ENCODE results near the gene VGLL4. TPM values are rescaled to one million over a fixed set of nuclear protein-coding genes. Genes with fewer than 3 reads are reported as not detected.

The VGLL4 gene
- total RNA-seq, 1 experiment from 2014 or later, result 26.9 TPM

DNA sequence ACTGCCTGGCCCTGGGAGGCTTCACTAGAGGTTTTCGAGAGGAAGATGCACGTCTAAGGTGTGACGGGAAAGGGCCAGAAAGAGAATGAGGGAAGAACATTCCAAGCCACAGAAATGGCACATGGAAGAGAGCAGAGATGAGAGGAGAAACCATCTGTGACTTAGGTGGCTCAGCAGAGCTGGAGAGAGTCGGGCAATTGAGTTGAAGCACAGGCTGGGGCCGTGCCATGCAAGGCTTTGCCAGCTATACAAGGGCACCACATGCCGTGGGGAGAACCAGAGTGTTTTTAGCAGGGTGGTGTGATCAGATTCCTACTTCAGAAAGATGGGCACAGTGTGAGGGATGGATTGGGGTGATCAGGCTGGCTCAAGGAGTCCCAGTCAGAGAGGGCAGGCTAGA, 126.1 kb downstream of the VGLL4 start:
- Histone ChIP-seq H3K4me2 (ENCODE audit: low read length) (no peak overlapping the region), H3K4me1 (ENCODE audit: control insufficient read depth in 1 of 2, insufficient read depth in 2 of 2, low read length in 2 of 2) (peaks cover 0 to 8% of the 10 kb centered on the region in 2 experiments; a peak in 1 of 4 replicates), H3K9ac (ENCODE audit: low read length) (no peak overlapping the region), H3K4me3 (replicated peaks in 1 of 2; ENCODE audit: low read depth in 1 of 2, low read length in 2 of 2) (no peak overlapping the region), H2AFZ (ENCODE audit: low read depth, low read length, poor library complexity, severe bottlenecking) (no peak overlapping the region), H3K27ac (ENCODE audit: low read depth, low read length) (no peak overlapping the region), H3K36me3 (ENCODE audit: control insufficient read depth in 1 of 2, insufficient read depth in 2 of 2, low read length in 2 of 2) (no peaks in the 10 kb centered on the region), H4K20me1 (ENCODE audit: insufficient read depth) (no peaks in the 10 kb centered on the region), H3K27me3 (ENCODE audit: insufficient read depth, low read length) (no peaks in the 10 kb centered on the region), H3K79me2 (ENCODE audit: insufficient read depth, low read length) (no peaks in the 10 kb centered on the region), H3K9me3 (ENCODE audit: control insufficient read depth in 1 of 2, insufficient read depth in 1 of 2, low read depth in 1 of 2, low read length in 2 of 2) (no peaks in the 10 kb centered on the region), H3K9me2 (ENCODE audit: insufficient read depth) (no peaks in the 10 kb centered on the region)
- RAD21 ChIA-PET (ENCODE audit: low non-redundant PET in 1 of 2, low total read pairs in 2 of 2, uncharacterized antibody in 2 of 2, unreplicated experiment in 2 of 2), result no interaction called here
- TF ChIP-seq CBX3 (IDR thresholded peaks at IDR 0.05; ENCODE audit: low read depth), result no peak
- TF ChIP-seq EZH2 (IDR thresholded peaks at IDR 0.05), result no peak
- TF ChIP-seq SIN3A (IDR thresholded peaks at IDR 0.05; ENCODE audit: low read depth), result no peak
- TF ChIP-seq FOSL1 (IDR thresholded peaks at IDR 0.05; ENCODE audit: low read depth), result no peak
- TF ChIP-seq, protein P1, sequence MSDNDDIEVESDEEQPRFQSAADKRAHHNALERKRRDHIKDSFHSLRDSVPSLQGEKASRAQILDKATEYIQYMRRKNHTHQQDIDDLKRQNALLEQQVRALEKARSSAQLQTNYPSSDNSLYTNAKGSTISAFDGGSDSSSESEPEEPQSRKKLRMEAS (IDR thresholded peaks at IDR 0.05), result no peak
- no peak for TF ChIP-seq SP1 (IDR thresholded peaks at IDR 0.05; ENCODE audit: low read depth)
- no peak for TF ChIP-seq YY1 (IDR thresholded peaks at IDR 0.05; ENCODE audit: extremely low read depth, insufficient replicate concordance, low read depth, low read length)
- TF ChIP-seq, protein P2, sequence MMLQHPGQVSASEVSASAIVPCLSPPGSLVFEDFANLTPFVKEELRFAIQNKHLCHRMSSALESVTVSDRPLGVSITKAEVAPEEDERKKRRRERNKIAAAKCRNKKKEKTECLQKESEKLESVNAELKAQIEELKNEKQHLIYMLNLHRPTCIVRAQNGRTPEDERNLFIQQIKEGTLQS (IDR thresholded peaks at IDR 0.05), result no peak
- no peak for TF ChIP-seq RAD21 (IDR thresholded peaks at IDR 0.05; ENCODE audit: low read depth)
- no TSS peak for BruUV-seq (replicated peaks)
- POLR2A ChIA-PET, result no interaction called here
- intact Hi-C loops (cut with micrococcal nuclease), result no loop called here
- CTCF ChIA-PET, result no interaction called here
- DNase-seq (ENCODE audit: low read depth, low spot score) (no peak), ATAC-seq (no peak)

DNA sequence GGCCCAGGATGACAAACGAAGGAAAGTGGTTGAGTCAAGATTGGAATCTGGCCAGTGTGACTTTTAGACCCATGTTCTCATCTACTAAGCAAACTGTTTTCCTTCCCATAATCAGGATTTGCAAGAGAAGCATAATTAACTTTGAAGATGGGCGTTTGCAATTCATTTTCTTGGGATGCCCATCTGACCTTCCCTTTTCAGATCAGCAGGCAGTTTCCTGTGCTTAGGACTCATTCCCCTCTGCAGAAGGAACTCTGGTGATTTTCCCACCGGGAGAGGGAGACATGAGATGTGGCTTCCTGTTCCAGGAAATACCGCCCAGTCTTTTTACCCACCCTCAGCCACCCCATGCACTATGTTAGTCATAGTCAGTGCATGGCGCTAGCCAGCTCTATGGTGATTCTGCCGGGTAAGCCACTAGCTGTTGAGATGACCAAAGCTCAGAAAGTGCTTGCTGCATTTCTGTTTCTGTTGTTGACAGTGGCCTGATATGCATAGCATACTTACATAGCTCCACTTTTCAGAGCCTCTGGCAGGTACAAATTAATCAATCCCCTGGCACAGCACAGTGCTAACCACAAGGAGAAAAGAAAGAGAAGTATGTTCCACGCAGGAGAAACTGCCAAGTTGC, 129.4 kb downstream of the VGLL4 start:
- Histone ChIP-seq H3K9ac (ENCODE audit: low read length) (no peak overlapping the region), H3K27me3 (ENCODE audit: insufficient read depth, low read length) (no peaks in the 10 kb centered on the region), H2AFZ (ENCODE audit: low read depth, low read length, poor library complexity, severe bottlenecking) (no peak overlapping the region), H3K9me3 (ENCODE audit: control insufficient read depth in 1 of 2, insufficient read depth in 1 of 2, low read depth in 1 of 2, low read length in 2 of 2) (no peaks in the 10 kb centered on the region), H4K20me1 (ENCODE audit: insufficient read depth) (no peaks in the 10 kb centered on the region), H3K9me2 (ENCODE audit: insufficient read depth) (no peaks in the 10 kb centered on the region), H3K4me1 (ENCODE audit: control insufficient read depth in 1 of 2, insufficient read depth in 2 of 2, low read length in 2 of 2) (peaks cover 12 to 20% of the 10 kb centered on the region in 2 experiments), H3K4me3 (replicated peaks in 1 of 2; ENCODE audit: low read depth in 1 of 2, low read length in 2 of 2) (no peak overlapping the region), H3K36me3 (ENCODE audit: control insufficient read depth in 1 of 2, insufficient read depth in 2 of 2, low read length in 2 of 2) (no peaks in the 10 kb centered on the region), H3K79me2 (ENCODE audit: insufficient read depth, low read length) (no peaks in the 10 kb centered on the region), H3K4me2 (ENCODE audit: low read length) (no peak overlapping the region), H3K27ac (ENCODE audit: low read depth, low read length) (no peak overlapping the region)
- no peak for DNase-seq (ENCODE audit: low read depth, low spot score)
- ChIA-PET POLR2A (no interaction called here), CTCF (no interaction called here), RAD21 (ENCODE audit: low non-redundant PET in 1 of 2, low total read pairs in 2 of 2, uncharacterized antibody in 2 of 2, unreplicated experiment in 2 of 2) (no interaction called here)
- intact Hi-C loops (cut with micrococcal nuclease), result no loop called here
- no TSS peak for BruUV-seq (replicated peaks)
- no peak for ATAC-seq
- TF ChIP-seq ELF1 (IDR thresholded peaks at IDR 0.05; ENCODE audit: borderline replicate concordance, low read depth), result no peak
- no peak for TF ChIP-seq CBX3 (IDR thresholded peaks at IDR 0.05; ENCODE audit: low read depth)
- TF ChIP-seq YY1 (IDR thresholded peaks at IDR 0.05; ENCODE audit: extremely low read depth, insufficient replicate concordance, low read depth, low read length), result no peak
- TF ChIP-seq, protein P3, sequence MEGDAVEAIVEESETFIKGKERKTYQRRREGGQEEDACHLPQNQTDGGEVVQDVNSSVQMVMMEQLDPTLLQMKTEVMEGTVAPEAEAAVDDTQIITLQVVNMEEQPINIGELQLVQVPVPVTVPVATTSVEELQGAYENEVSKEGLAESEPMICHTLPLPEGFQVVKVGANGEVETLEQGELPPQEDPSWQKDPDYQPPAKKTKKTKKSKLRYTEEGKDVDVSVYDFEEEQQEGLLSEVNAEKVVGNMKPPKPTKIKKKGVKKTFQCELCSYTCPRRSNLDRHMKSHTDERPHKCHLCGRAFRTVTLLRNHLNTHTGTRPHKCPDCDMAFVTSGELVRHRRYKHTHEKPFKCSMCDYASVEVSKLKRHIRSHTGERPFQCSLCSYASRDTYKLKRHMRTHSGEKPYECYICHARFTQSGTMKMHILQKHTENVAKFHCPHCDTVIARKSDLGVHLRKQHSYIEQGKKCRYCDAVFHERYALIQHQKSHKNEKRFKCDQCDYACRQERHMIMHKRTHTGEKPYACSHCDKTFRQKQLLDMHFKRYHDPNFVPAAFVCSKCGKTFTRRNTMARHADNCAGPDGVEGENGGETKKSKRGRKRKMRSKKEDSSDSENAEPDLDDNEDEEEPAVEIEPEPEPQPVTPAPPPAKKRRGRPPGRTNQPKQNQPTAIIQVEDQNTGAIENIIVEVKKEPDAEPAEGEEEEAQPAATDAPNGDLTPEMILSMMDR (IDR thresholded peaks at IDR 0.05 in 2 of 3, conservative IDR thresholded peaks at IDR 0.05 in 1 of 3; ENCODE audit: borderline replicate concordance in 1 of 3, insufficient read depth in 1 of 3, low read depth in 2 of 3, low read length in 2 of 3), result no peak
- TF ChIP-seq ZNF274 (IDR thresholded peaks at IDR 0.05; ENCODE audit: low read depth, low read length), result no peak
- no peak for TF ChIP-seq ZFX (IDR thresholded peaks at IDR 0.05)
- TF ChIP-seq CEBPB (IDR thresholded peaks at IDR 0.05; ENCODE audit: low read depth), result no peak
- TF ChIP-seq JUND (IDR thresholded peaks at IDR 0.05), result no peak
- TF ChIP-seq, protein P4, sequence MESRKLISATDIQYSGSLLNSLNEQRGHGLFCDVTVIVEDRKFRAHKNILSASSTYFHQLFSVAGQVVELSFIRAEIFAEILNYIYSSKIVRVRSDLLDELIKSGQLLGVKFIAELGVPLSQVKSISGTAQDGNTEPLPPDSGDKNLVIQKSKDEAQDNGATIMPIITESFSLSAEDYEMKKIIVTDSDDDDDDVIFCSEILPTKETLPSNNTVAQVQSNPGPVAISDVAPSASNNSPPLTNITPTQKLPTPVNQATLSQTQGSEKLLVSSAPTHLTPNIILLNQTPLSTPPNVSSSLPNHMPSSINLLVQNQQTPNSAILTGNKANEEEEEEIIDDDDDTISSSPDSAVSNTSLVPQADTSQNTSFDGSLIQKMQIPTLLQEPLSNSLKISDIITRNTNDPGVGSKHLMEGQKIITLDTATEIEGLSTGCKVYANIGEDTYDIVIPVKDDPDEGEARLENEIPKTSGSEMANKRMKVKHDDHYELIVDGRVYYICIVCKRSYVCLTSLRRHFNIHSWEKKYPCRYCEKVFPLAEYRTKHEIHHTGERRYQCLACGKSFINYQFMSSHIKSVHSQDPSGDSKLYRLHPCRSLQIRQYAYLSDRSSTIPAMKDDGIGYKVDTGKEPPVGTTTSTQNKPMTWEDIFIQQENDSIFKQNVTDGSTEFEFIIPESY (IDR thresholded peaks at IDR 0.05; ENCODE audit: extremely low read depth, insufficient replicate concordance, low read length), result no peak
- TF ChIP-seq, protein P1 (IDR thresholded peaks at IDR 0.05), result no peak
- no peak for TF ChIP-seq SRF (IDR thresholded peaks at IDR 0.05; ENCODE audit: low read depth)
